ENCODE results near the gene GPR119. TPM values are rescaled to one million over a fixed set of nuclear protein-coding genes. Genes with fewer than 3 reads are reported as not detected.
"Not testable (repeated sequence)": the region's sequence is repeated elsewhere in the genome, so short reads cannot be mapped to it uniquely, and the experiment has no call there.

GPR119 gene
- total RNA-seq, 1 experiment from 2014 or later = not detected

DNA sequence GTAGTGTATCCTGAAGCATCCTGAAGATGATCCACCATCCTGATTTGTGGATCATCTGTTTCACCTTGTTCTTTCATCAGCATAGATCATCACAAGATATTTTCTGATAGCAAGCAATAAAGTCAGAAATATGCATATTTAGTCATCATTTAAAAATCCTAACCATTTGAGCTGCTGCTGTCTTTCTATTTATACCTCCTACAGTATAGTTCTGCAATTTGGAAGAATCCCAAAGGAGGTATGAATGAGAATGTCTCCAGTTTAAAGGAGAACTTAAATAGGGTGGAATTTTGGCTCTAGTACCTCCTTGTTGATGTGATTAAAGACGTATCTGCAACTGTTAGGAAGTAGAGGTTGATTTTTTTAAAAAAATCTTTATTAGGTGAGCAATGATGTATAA, 38.2 kb downstream of the GPR119 start:
- no peak for DNase-seq (ENCODE audit: low read depth)
- in situ Hi-C loops (cut with HindIII; ENCODE audit: low pct_unique_long_range_greater_than_20kb, low sequenced_read_pairs) = no loop called here

DNA sequence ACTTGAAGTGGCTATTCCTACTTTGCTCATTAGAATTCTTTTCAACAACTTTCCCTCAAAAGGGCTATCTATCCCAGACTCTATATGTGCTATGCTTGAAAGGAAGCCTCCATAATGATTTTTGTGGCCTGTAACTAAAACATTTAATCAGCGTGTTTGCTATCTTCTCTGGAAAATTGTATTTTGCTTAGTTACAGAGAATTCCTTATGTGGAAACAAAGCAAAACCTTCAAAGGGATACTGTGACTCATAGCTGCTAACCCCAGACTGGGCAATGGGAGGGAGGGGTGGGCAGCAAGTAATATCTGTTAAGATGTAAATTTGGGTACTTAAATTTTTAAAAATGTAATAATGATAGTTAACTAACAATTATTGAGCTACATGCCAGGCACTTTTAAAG, 42.1 kb downstream of the GPR119 start:
- DNase-seq (ENCODE audit: low read depth) = no peak
- in situ Hi-C loops (cut with HindIII; ENCODE audit: low pct_unique_long_range_greater_than_20kb, low sequenced_read_pairs) = no loop called here

DNA sequence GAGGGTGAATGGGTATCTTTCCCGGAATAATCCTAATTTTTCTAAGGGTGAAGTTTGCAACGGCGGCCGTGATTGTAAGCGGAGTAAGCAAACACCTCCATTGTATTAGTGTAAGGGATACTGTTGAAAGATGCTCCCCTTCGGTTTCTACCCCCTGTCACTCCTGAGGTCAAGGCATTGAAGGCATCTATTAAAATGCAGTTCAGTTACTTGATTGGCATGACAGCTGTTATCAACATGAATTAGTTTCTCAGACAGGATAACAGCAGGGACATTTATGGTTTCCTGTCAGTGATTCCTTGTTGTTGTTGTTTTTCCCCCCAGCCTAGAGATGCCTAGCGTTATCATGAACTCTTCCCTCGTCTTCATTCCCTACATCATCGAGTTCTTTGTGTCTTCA, 45.2 kb downstream of the GPR119 start:
- DNase-seq (ENCODE audit: low read depth) = no peak
- in situ Hi-C loops (cut with HindIII; ENCODE audit: low pct_unique_long_range_greater_than_20kb, low sequenced_read_pairs) = no loop called here

DNA sequence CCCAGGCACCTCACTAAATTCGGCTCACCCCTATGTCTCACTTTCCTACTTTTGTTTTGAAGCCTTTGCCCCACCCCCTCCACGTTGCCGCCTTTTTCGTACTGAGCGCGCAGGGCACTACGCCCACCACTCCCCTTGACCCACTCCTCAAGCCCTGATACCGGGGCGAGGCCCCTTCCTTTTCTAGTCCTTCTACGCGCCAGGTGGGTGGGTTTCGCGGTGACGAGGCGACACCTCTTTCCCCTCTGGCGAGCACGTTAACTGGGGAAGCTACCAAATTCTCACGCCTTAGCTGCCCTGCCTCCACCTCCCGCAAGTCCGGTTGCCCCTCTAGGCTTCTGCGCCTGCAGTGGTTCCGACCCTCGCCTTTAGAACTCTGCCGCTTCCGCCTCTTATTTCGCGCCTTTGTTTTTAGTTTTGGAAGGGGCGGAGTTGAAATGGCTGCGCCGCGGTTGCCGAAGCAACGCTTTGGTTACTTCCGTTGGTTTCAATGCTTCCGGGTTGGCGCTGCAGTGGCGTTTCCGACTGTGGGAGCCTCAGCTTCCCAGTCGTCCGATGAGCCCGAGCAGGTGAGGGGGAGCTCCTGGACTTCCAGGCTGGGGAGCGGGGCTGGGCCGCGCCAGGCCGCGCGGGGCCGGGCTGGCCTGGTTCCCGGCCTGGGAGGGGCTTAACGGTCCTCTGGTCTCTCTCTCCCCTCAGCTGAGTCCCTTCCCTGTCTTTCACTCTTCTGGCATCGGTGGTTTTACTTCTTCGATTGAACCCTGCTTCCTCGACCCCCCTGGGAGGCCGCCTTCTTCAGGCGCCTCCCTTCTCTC, 45.9 kb downstream of the GPR119 start, which contains the start of gene SLC25A14:
Gene SLC25A14, plus strand, starts transcription at position 512 of the 815 bp plus-strand sequence. CDS start 360 bp downstream, outside the sequence.
- DNase-seq (ENCODE audit: low read depth) = peak; percentile 66
- in situ Hi-C loops (cut with HindIII; ENCODE audit: low pct_unique_long_range_greater_than_20kb, low sequenced_read_pairs) = no loop called here

DNA sequence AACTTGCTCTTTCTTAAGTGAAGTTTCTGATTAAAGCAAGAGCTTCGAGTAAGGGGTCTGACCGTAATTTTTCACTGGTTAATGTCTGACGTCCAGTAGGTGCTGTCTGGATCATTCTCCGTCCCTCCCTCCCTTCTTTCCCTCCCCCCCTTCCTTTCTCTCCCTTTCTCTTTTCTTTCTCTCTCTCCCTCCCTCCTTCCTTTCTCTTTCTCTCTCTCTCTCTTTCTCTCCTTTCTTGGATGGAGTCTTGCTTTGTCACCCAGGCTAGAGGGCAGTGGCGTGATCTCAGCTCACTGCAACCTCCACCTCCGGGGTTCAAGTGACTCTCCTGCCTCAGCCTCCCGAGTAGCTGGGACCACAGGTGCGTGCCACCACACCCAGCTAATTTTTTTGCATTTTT, 46.6 kb downstream of the GPR119 start:
- in situ Hi-C loops (cut with HindIII; ENCODE audit: low pct_unique_long_range_greater_than_20kb, low sequenced_read_pairs); DNase-seq (ENCODE audit: low read depth): not testable (repeated sequence)

DNA sequence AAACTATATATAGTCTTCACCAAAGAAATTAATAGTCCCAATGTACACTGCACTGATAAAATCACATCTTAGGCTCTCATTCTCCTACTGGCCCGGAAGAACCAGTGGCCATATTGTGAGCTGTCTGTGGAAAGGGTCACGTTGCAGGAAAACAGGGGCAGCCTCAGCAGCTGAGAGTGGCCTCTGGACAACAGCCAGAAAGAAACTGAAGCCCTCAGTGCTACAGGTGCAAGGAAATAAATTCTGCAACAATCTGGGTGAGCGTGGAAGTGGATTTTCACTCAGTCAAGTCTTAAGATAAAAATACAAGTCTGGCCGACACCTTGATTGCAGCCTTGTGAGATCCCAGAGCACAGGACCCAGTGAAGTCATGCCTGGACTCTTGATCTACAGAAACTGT, 48.9 kb downstream of the GPR119 start:
- in situ Hi-C loops (cut with HindIII; ENCODE audit: low pct_unique_long_range_greater_than_20kb, low sequenced_read_pairs) = no loop called here
- no peak for DNase-seq (ENCODE audit: low read depth)

Other genes with a start within 250 kb of the GPR119 start
- gene AIFM1, start 219.8 kb downstream of the GPR119 start, total RNA-seq (2014; rRNA removed; shearing (Covaris generic); ENCODE audit: low replicate concordance) = 29.7 and 39.0 TPM in 2 replicates
- not detected in 2 replicates for gene RAB33A, start 213.7 kb downstream of the GPR119 start, total RNA-seq (2014; rRNA removed; shearing (Covaris generic); ENCODE audit: low replicate concordance)
- gene ZNF280C, start 116.8 kb downstream of the GPR119 start, total RNA-seq (2014; rRNA removed; shearing (Covaris generic); ENCODE audit: low replicate concordance) = 2.9 and 6.5 TPM in 2 replicates
- gene SLC25A14, start 45.8 kb downstream of the GPR119 start, total RNA-seq (2014; rRNA removed; shearing (Covaris generic); ENCODE audit: low replicate concordance) = 4.1 and 5.0 TPM in 2 replicates
- 23.9 and 40.7 TPM in 2 replicates for gene RBMX2, start 16.3 kb upstream of the GPR119 start, total RNA-seq (2014; rRNA removed; shearing (Covaris generic); ENCODE audit: low replicate concordance)

Data from Caki2 (cell line).